Vagina (tissue), 2 donors: ENCODE measurements around the gene PROB1. TPM values are rescaled to one million over a fixed set of nuclear protein-coding genes. Genes with fewer than 3 reads are reported as not detected.

Experiments used
- DNase-seq, 2 donors: peaks; one replicate each; pipeline ENCODE4 v3.0.0-alpha.2; 2017; ENCODE audit errors: extremely low spot score in 2 of 2
- H3K27ac ChIP-seq: fragments of 200-600 bp; sonication (generic); one replicate; pipeline ENCODE4 v1.5.1; 2019
- H3K27me3 ChIP-seq: fragments of 200-600 bp; sonication (generic); one replicate; pipeline ENCODE4 v1.5.1; 2019
- H3K36me3 ChIP-seq, 2 donors: fragments of 200-600 bp; sonication (generic); one replicate each; pipeline ENCODE4 v1.5.1; 2017 to 2019
- H3K4me1 ChIP-seq: fragments of 200-600 bp; sonication (generic); one replicate; pipeline ENCODE4 v1.5.1; 2019
- H3K4me3 ChIP-seq, 2 donors: fragments of 200-600 bp; sonication (generic); 1 replicate in 1 of 2; 2 replicates in 1 of 2; pipeline ENCODE4 v1.5.1; 2016 to 2019
- H3K9me3 ChIP-seq: fragments of 200-600 bp; sonication (generic); one replicate; pipeline ENCODE4 v1.5.1; 2019
- CTCF ChIP-seq, 3 experiments: fragments of 450-650 bp in 2 of 3; fragments of 200-600 bp in 1 of 3; sonication (generic) in 1 of 3; IDR thresholded peaks; one replicate each; pipeline ENCODE4 v1.5.1; 2017 to 2019; ENCODE audit warnings: antibody characterized with exemption in 3 of 3, mild to moderate bottlenecking in 2 of 3, moderate library complexity in 2 of 3
- POLR2A ChIP-seq, 2 donors: fragments of 450-650 bp; IDR thresholded peaks; one replicate each; pipeline ENCODE4 v1.6.1; 2017; ENCODE audit warnings: antibody characterized with exemption in 2 of 2, mild to moderate bottlenecking in 2 of 2, moderate library complexity in 2 of 2
- POLR2AphosphoS5 ChIP-seq, 2 donors: sonication (generic); formaldehyde crosslinking; IDR thresholded peaks; one replicate each; pipeline ENCODE4 v1.9.0; 2017; ENCODE audit warnings: antibody characterized with exemption in 2 of 2, mild to moderate bottlenecking in 2 of 2, low read depth in 1 of 2; ENCODE audit not compliant: insufficient read depth in 1 of 2
- intact Hi-C: fragments of 100-400 bp; cut with DNase I; formaldehyde crosslinking; loops from one replicate; pipeline ENCODE4 v1.15.1; 2023
- total RNA-seq: library from RNA; depleted of rRNA; stranded (reverse); fragments of >200 nt; gene quantifications from one replicate; pipeline ENCODE4 v1.2.3, GENCODE V29; 2016

The PROB1 gene
- total RNA-seq, 1 donor from 2014 or later, result 2.5 TPM

- intact Hi-C loops, result no loop called here
- DNase-seq, result no peak
- Histone ChIP-seq H3K4me3 (peak overlapping the region; percentile 40 to 50), H3K27ac (peak overlapping the region; percentile 82), H3K27me3 (no peaks in the 10 kb centered on the region), H3K36me3 (no peaks in the 10 kb centered on the region), H3K4me1 (peaks cover 16% of the 10 kb centered on the region), H3K9me3 (no peaks in the 10 kb centered on the region)
- no peak for TF ChIP-seq POLR2A (IDR thresholded peaks at IDR 0.05)
- no peak for TF ChIP-seq CTCF (IDR thresholded peaks at IDR 0.05)
- no peak for TF ChIP-seq POLR2AphosphoS5 (IDR thresholded peaks at IDR 0.05; ENCODE audit: insufficient read depth in 1 of 2, low read depth in 1 of 2)
Observed at GRCh38 chr5:139403418-139403786, 8.5 kb upstream of the PROB1 start.

- Histone ChIP-seq H3K4me3 (no peak overlapping the region), H3K4me1 (peaks cover 16% of the 10 kb centered on the region)
Observed at GRCh38 chr5:139402561-139403158, 7.8 kb upstream of the PROB1 start.

GRCh38 chr5:139401546-139401945 is 6.6 kb upstream of the PROB1 start:
- Histone ChIP-seq H3K4me3 (no peak overlapping the region), H3K36me3 (no peaks in the 10 kb centered on the region), H3K27ac (no peak overlapping the region), H3K9me3 (no peaks in the 10 kb centered on the region), H3K27me3 (no peaks in the 10 kb centered on the region), H3K4me1 (peaks cover 16% of the 10 kb centered on the region)
- intact Hi-C loops, result no loop called here
- no peak for DNase-seq
- TF ChIP-seq CTCF (IDR thresholded peaks at IDR 0.05), result no peak
- no peak for TF ChIP-seq POLR2AphosphoS5 (IDR thresholded peaks at IDR 0.05; ENCODE audit: insufficient read depth in 1 of 2, low read depth in 1 of 2)
- no peak for TF ChIP-seq POLR2A (IDR thresholded peaks at IDR 0.05)

More at GRCh38 chr5:139402561-139403158, 7.8 kb upstream of the PROB1 start:
- Histone ChIP-seq H3K36me3 (no peaks in the 10 kb centered on the region), H3K27ac (peak overlapping the region; percentile 82), H3K27me3 (no peaks in the 10 kb centered on the region), H3K9me3 (no peaks in the 10 kb centered on the region)
- TF ChIP-seq CTCF (IDR thresholded peaks at IDR 0.05) (no peak), POLR2A (IDR thresholded peaks at IDR 0.05) (no peak), POLR2AphosphoS5 (IDR thresholded peaks at IDR 0.05; ENCODE audit: insufficient read depth in 1 of 2, low read depth in 1 of 2) (no peak)
- intact Hi-C loops, result no loop called here
- no peak for DNase-seq

GRCh38 chr5:139399501-139400121 is 4.7 kb upstream of the PROB1 start:
- H3K36me3 ChIP-seq, result no peaks in the 10 kb centered on the region
- H3K27ac ChIP-seq, result no peak overlapping the region
- H3K4me3 ChIP-seq, result no peak overlapping the region
- no peak for DNase-seq
- H3K27me3 ChIP-seq, result no peaks in the 10 kb centered on the region
- peaks cover 21% of the 10 kb centered on the region for H3K4me1 ChIP-seq
- TF ChIP-seq POLR2A (IDR thresholded peaks at IDR 0.05) (no peak), POLR2AphosphoS5 (IDR thresholded peaks at IDR 0.05; ENCODE audit: insufficient read depth in 1 of 2, low read depth in 1 of 2) (no peak), CTCF (IDR thresholded peaks at IDR 0.05) (no peak)
- intact Hi-C loops, result no loop called here
- no peaks in the 10 kb centered on the region for H3K9me3 ChIP-seq

- H3K9me3 ChIP-seq, result no peaks in the 10 kb centered on the region
- no peak overlapping the region for H3K4me3 ChIP-seq
- peaks cover 26% of the 10 kb centered on the region for H3K4me1 ChIP-seq
- H3K27ac ChIP-seq, result no peak overlapping the region
- H3K27me3 ChIP-seq, result peaks cover 5% of the 10 kb centered on the region
- TF ChIP-seq POLR2AphosphoS5 (IDR thresholded peaks at IDR 0.05; ENCODE audit: insufficient read depth in 1 of 2, low read depth in 1 of 2) (no peak), CTCF (IDR thresholded peaks at IDR 0.05) (no peak), POLR2A (IDR thresholded peaks at IDR 0.05) (no peak)
- H3K36me3 ChIP-seq, result no peaks in the 10 kb centered on the region
- no peak for DNase-seq
- intact Hi-C loops, result no loop called here
Observed at GRCh38 chr5:139397921-139398320, 3.0 kb upstream of the PROB1 start.
